Spleen (tissue), 7 donors: ENCODE measurements around the gene DCST1.

Source experiments
- CTCF ChIP-seq, 11 experiments: fragments of 200-600 bp in 7 of 11; fragments of 450-650 bp in 4 of 11; sonication (generic) in 4 of 11; IDR thresholded peaks in 8 of 11; conservative IDR thresholded peaks in 3 of 11; 1 replicate in 7 of 11; 2 replicates in 4 of 11; pipeline versions ENCODE4 v1.4.0 to v1.8.0; 2016 to 2021; ENCODE audit warnings: antibody characterized with exemption in 11 of 11, inconsistent platforms in 4 of 11, mild to moderate bottlenecking in 1 of 11
- POLR2A ChIP-seq, 3 donors: fragments of 450-650 bp; IDR thresholded peaks; one replicate each; pipeline ENCODE4 v1.5.1; 2017; ENCODE audit warnings: antibody characterized with exemption in 3 of 3, mild to moderate bottlenecking in 1 of 3
- POLR2AphosphoS5 ChIP-seq, 3 donors: sonication (generic); formaldehyde crosslinking; IDR thresholded peaks; one replicate each; pipeline ENCODE4 v1.5.1; 2017; ENCODE audit warnings: antibody characterized with exemption in 3 of 3
- donor health status: DM: no; HTN: no; CAD: no; lungs with moderate emphysema.
- donor health status: DM: no; HTN: no; CAD: no.
- donor health status: DM: no; HTN: no; CAD: no.

GRCh38 chr1:155030899-155031298 lies 2.7 kb upstream of the DCST1 start:
- TF ChIP-seq POLR2A (IDR thresholded peaks at IDR 0.05) = no peak
- no peak for TF ChIP-seq CTCF (IDR thresholded peaks at IDR 0.05 in 8 of 11, conservative IDR thresholded peaks at IDR 0.05 in 3 of 11)
- TF ChIP-seq POLR2AphosphoS5 (IDR thresholded peaks at IDR 0.05) = no peak
